K562 (cell line): ENCODE measurements around the gene ALK. TPM values are rescaled to one million over a fixed set of nuclear protein-coding genes. Genes with fewer than 3 reads are reported as not detected.

Experiments used
- polyA plus RNA-seq, 8 experiments: library from polyadenylated mRNA; depleted of rRNA in 4 of 8; stranded (reverse) in 5 of 8; unstranded in 3 of 8; fragments of >200 nt; fragmentation: Nextera tagmentation in 2 of 8; fragmentation: Illumina TruSeq in 1 of 8; extraction: Ambion mirVana in 2 of 8; extraction: Trizol in 1 of 8; gene quantifications; 2 replicates each; pipeline versions ENCODE4 v1.2.1 to v1.2.3, GENCODE V29; 2011 to 2014; ENCODE audit warnings: inconsistent platforms in 1 of 8, missing spikeins in 1 of 8
- total RNA-seq, 7 experiments: library from RNA; depleted of rRNA in 6 of 7; stranded (reverse); fragments of >200 nt in 6 of 7; fragmentation: Illumina TruSeq in 2 of 7; extraction: Trizol in 2 of 7; gene quantifications; 2 replicates each; pipeline versions ENCODE4 v1.2.1 to v1.2.3, GENCODE V29; 2011 to 2021; ENCODE audit warnings: low replicate concordance in 1 of 7
- TF ChIP-seq, protein P1 (sequence below), 2 experiments: fragments of 450-650 bp; formaldehyde crosslinking in 1 of 2; IDR thresholded peaks; 2 replicates each; pipeline versions ENCODE4 v1.4.0 to v1.6.1; 2014 to 2020; ENCODE audit warnings: mild to moderate bottlenecking in 2 of 2, borderline replicate concordance in 1 of 2, low read depth in 1 of 2

Gene ALK
- total and polyA plus RNA-seq, 9 of the 15 experiments (the other 6 are each of a cell fraction or from before 2014, with no cell fraction given) = not detected

DNA sequence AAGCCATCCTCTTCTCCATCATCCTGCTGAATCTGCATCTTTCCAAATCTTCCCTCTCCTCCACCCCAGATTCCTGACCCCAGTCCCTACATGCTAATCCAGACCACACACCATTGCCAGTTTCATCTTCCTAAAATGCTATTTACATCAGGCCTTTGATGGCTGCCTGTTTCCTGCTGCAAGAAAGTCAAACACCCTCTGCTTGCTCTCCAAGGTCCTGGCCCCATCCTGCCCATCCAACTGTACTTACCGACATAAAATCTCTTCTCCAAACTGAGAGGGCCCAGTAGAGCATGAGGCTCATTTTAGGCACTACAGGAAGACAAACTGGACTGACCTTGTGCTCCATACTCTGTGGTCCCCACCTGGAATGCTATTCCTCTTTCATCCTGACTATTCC, 19.0 kb downstream of the ALK start (continued):
- TF ChIP-seq, protein P1, sequence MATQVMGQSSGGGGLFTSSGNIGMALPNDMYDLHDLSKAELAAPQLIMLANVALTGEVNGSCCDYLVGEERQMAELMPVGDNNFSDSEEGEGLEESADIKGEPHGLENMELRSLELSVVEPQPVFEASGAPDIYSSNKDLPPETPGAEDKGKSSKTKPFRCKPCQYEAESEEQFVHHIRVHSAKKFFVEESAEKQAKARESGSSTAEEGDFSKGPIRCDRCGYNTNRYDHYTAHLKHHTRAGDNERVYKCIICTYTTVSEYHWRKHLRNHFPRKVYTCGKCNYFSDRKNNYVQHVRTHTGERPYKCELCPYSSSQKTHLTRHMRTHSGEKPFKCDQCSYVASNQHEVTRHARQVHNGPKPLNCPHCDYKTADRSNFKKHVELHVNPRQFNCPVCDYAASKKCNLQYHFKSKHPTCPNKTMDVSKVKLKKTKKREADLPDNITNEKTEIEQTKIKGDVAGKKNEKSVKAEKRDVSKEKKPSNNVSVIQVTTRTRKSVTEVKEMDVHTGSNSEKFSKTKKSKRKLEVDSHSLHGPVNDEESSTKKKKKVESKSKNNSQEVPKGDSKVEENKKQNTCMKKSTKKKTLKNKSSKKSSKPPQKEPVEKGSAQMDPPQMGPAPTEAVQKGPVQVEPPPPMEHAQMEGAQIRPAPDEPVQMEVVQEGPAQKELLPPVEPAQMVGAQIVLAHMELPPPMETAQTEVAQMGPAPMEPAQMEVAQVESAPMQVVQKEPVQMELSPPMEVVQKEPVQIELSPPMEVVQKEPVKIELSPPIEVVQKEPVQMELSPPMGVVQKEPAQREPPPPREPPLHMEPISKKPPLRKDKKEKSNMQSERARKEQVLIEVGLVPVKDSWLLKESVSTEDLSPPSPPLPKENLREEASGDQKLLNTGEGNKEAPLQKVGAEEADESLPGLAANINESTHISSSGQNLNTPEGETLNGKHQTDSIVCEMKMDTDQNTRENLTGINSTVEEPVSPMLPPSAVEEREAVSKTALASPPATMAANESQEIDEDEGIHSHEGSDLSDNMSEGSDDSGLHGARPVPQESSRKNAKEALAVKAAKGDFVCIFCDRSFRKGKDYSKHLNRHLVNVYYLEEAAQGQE (IDR thresholded peaks at IDR 0.05; ENCODE audit: borderline replicate concordance) = peak; percentile 66
- TF ChIP-seq, protein P1 (CRISPR knock-in tag; IDR thresholded peaks at IDR 0.05; ENCODE audit: low read depth) = no peak
